ENCODE data around the gene TMEM132C.

The TMEM132C gene

GRCh38 chr12:128745772-128746689 is 479.1 kb downstream of the TMEM132C start:
- Histone ChIP-seq H3K9ac (ENCODE audit: low read depth, low read length) (no peak overlapping the region), H3K9me3 (ENCODE audit: control insufficient read depth, insufficient read depth, low read length) (no peaks in the 10 kb centered on the region), H3K4me1 (ENCODE audit: control insufficient read depth, insufficient read depth, low read length) (no peaks in the 10 kb centered on the region), H3K36me3 (ENCODE audit: control insufficient read depth, insufficient read depth, low read length) (no peaks in the 10 kb centered on the region), H3K27me3 (ENCODE audit: control insufficient read depth, insufficient read depth, low read length) (no peaks in the 10 kb centered on the region), H3K4me3 (ENCODE audit: low read depth, low read length) (no peak overlapping the region)

- H3K9me3 ChIP-seq (ENCODE audit: control insufficient read depth, insufficient read depth, low read length): no peaks in the 10 kb centered on the region
- no peak overlapping the region for H3K9ac ChIP-seq (ENCODE audit: low read depth, low read length)
- no peaks in the 10 kb centered on the region for H3K4me1 ChIP-seq (ENCODE audit: control insufficient read depth, insufficient read depth, low read length)
- H3K27me3 ChIP-seq (ENCODE audit: control insufficient read depth, insufficient read depth, low read length): no peaks in the 10 kb centered on the region
- H3K36me3 ChIP-seq (ENCODE audit: control insufficient read depth, insufficient read depth, low read length): no peaks in the 10 kb centered on the region
- no peak overlapping the region for H3K4me3 ChIP-seq (ENCODE audit: low read depth, low read length)
These were observed 480.5 kb downstream of the TMEM132C start for GRCh38 chr12:128747441-128747840.

GRCh38 chr12:128752386-128752785 is 485.4 kb downstream of the TMEM132C start:
- H3K27me3 ChIP-seq (ENCODE audit: control insufficient read depth, insufficient read depth, low read length): no peaks in the 10 kb centered on the region
- H3K36me3 ChIP-seq (ENCODE audit: control insufficient read depth, insufficient read depth, low read length): no peaks in the 10 kb centered on the region
- H3K4me3 ChIP-seq (ENCODE audit: low read depth, low read length): no peak overlapping the region
- no peak overlapping the region for H3K9ac ChIP-seq (ENCODE audit: low read depth, low read length)
- H3K4me1 ChIP-seq (ENCODE audit: control insufficient read depth, insufficient read depth, low read length): no peaks in the 10 kb centered on the region
- H3K9me3 ChIP-seq (ENCODE audit: control insufficient read depth, insufficient read depth, low read length): no peaks in the 10 kb centered on the region

GRCh38 chr12:128753438-128753837 is 486.5 kb downstream of the TMEM132C start:
- H3K4me1 ChIP-seq (ENCODE audit: control insufficient read depth, insufficient read depth, low read length): no peaks in the 10 kb centered on the region
- H3K4me3 ChIP-seq (ENCODE audit: low read depth, low read length): no peak overlapping the region
- H3K27me3 ChIP-seq (ENCODE audit: control insufficient read depth, insufficient read depth, low read length): no peaks in the 10 kb centered on the region
- no peak overlapping the region for H3K9ac ChIP-seq (ENCODE audit: low read depth, low read length)
- no peaks in the 10 kb centered on the region for H3K36me3 ChIP-seq (ENCODE audit: control insufficient read depth, insufficient read depth, low read length)
- no peaks in the 10 kb centered on the region for H3K9me3 ChIP-seq (ENCODE audit: control insufficient read depth, insufficient read depth, low read length)

- no peak overlapping the region for H3K9ac ChIP-seq (ENCODE audit: low read depth, low read length)
- no peaks in the 10 kb centered on the region for H3K4me1 ChIP-seq (ENCODE audit: control insufficient read depth, insufficient read depth, low read length)
- no peaks in the 10 kb centered on the region for H3K36me3 ChIP-seq (ENCODE audit: control insufficient read depth, insufficient read depth, low read length)
- H3K27me3 ChIP-seq (ENCODE audit: control insufficient read depth, insufficient read depth, low read length): no peaks in the 10 kb centered on the region
- H3K4me3 ChIP-seq (ENCODE audit: low read depth, low read length): no peak overlapping the region
- no peaks in the 10 kb centered on the region for H3K9me3 ChIP-seq (ENCODE audit: control insufficient read depth, insufficient read depth, low read length)
These were observed 487.3 kb downstream of the TMEM132C start for GRCh38 chr12:128754275-128754674.

GRCh38 chr12:128755566-128755965 is 488.6 kb downstream of the TMEM132C start:
- Histone ChIP-seq H3K27me3 (ENCODE audit: control insufficient read depth, insufficient read depth, low read length) (no peaks in the 10 kb centered on the region), H3K9me3 (ENCODE audit: control insufficient read depth, insufficient read depth, low read length) (no peaks in the 10 kb centered on the region), H3K36me3 (ENCODE audit: control insufficient read depth, insufficient read depth, low read length) (no peaks in the 10 kb centered on the region), H3K9ac (ENCODE audit: low read depth, low read length) (no peak overlapping the region), H3K4me3 (ENCODE audit: low read depth, low read length) (no peak overlapping the region), H3K4me1 (ENCODE audit: control insufficient read depth, insufficient read depth, low read length) (no peaks in the 10 kb centered on the region)
